Measurements from ENCODE around the gene MRRF.

DNA sequence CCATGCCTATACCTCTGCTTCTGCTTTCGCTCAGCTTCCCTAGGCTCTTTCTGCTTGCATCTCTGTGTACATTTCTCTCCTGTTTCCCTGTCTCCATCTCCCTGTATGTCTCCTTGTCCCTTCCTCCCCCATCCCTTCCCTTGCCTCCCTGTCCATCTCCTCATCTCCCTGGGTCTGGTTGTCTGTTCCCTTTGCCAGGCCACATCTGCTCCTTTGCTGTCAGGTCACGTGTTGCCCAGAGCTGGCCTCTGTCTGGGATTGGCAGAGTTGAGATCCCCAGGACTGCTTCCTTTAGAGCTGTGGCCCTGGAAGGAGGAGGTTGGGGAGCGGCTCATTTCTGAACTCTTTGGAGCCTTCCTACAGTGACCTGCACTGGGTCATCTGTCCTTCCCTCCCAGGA lies 74.3 kb downstream of the MRRF start:
- TF ChIP-seq, protein P1, sequence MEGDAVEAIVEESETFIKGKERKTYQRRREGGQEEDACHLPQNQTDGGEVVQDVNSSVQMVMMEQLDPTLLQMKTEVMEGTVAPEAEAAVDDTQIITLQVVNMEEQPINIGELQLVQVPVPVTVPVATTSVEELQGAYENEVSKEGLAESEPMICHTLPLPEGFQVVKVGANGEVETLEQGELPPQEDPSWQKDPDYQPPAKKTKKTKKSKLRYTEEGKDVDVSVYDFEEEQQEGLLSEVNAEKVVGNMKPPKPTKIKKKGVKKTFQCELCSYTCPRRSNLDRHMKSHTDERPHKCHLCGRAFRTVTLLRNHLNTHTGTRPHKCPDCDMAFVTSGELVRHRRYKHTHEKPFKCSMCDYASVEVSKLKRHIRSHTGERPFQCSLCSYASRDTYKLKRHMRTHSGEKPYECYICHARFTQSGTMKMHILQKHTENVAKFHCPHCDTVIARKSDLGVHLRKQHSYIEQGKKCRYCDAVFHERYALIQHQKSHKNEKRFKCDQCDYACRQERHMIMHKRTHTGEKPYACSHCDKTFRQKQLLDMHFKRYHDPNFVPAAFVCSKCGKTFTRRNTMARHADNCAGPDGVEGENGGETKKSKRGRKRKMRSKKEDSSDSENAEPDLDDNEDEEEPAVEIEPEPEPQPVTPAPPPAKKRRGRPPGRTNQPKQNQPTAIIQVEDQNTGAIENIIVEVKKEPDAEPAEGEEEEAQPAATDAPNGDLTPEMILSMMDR (conservative IDR thresholded peaks at IDR 0.05 in 1 of 2, IDR thresholded peaks at IDR 0.05 in 1 of 2; ENCODE audit: low read depth in 1 of 2, low read length in 2 of 2): no peak
- no peak for TF ChIP-seq EZH2 (IDR thresholded peaks at IDR 0.05; ENCODE audit: low read length, missing control alignments)

Data from fibroblast of lung (primary cell).